Measurements from ENCODE around the gene IGSF21. TPM values are rescaled to one million over a fixed set of nuclear protein-coding genes. Genes with fewer than 3 reads are reported as not detected.

Gene IGSF21
- polyA plus RNA-seq, 1 donor (not counting 4 experiments of a cell fraction or from before 2014, with no cell fraction given), result not detected

GRCh38 chr1:18170444-18170843 is 62.8 kb downstream of the IGSF21 start:
- Histone ChIP-seq H3K9ac (ENCODE audit: control insufficient read depth, extremely low read depth, insufficient read depth, low read length) (no peak overlapping the region), H2AFZ (ENCODE audit: control insufficient read depth, low read length) (no peak overlapping the region), H3K4me3 (ENCODE audit: control insufficient read depth in 2 of 3, extremely low read depth in 1 of 3, insufficient read depth in 2 of 3, low read depth in 1 of 3, low read length in 3 of 3) (no peak overlapping the region), H3K4me2 (ENCODE audit: control insufficient read depth, extremely low read depth, insufficient read depth, low read depth, low read length) (no peak overlapping the region), H3K9me1 (ENCODE audit: control insufficient read depth, extremely low read depth, insufficient read depth, low read length) (no peaks in the 10 kb centered on the region), H3K27me3 (ENCODE audit: control insufficient read depth, extremely low read depth, insufficient read depth, low read length) (peaks cover 6% of the 10 kb centered on the region), H4K20me1 (ENCODE audit: control insufficient read depth, extremely low read depth, insufficient read depth, low read length) (no peaks in the 10 kb centered on the region), H3K27ac (ENCODE audit: control insufficient read depth, insufficient read depth, low read length) (no peak overlapping the region), H3K79me2 (ENCODE audit: control insufficient read depth, insufficient read depth, low read length) (no peaks in the 10 kb centered on the region), H3K36me3 (ENCODE audit: control insufficient read depth in 2 of 2, extremely low read depth in 1 of 2, insufficient read depth in 2 of 2, low read length in 2 of 2) (no peaks in the 10 kb centered on the region), H3K4me1 (ENCODE audit: control insufficient read depth, extremely low read depth, insufficient read depth, low read length) (no peaks in the 10 kb centered on the region), H3K9me3 (ENCODE audit: control insufficient read depth, low read depth, low read length) (peaks cover 2% of the 10 kb centered on the region)
- DNase-seq (ENCODE audit: low read depth, low spot score) (no peak), FAIRE-seq (no peak)
- dilution Hi-C loops (cut with MboI; ENCODE audit: extremely low pct_ligation_motif_present, low sequenced_read_pairs), result no loop called here
- no peak for TF ChIP-seq EZH2 (IDR thresholded peaks at IDR 0.05; ENCODE audit: low read length)
- no peak for TF ChIP-seq CTCF (optimal IDR thresholded peaks at IDR 0.05 in 1 of 3, IDR thresholded peaks at IDR 0.05 in 1 of 3, conservative IDR thresholded peaks at IDR 0.05 in 1 of 3; ENCODE audit: extremely low read depth in 1 of 3, insufficient read depth in 2 of 3, low read length in 3 of 3)

- no peaks in the 10 kb centered on the region for H3K4me1 ChIP-seq (ENCODE audit: control insufficient read depth, extremely low read depth, insufficient read depth, low read length)
- no peak overlapping the region for H3K27ac ChIP-seq (ENCODE audit: control insufficient read depth, insufficient read depth, low read length)
- no peak overlapping the region for H3K9ac ChIP-seq (ENCODE audit: control insufficient read depth, extremely low read depth, insufficient read depth, low read length)
- DNase-seq (ENCODE audit: low read depth, low spot score), result no peak
- no peak overlapping the region for H3K4me3 ChIP-seq (ENCODE audit: control insufficient read depth in 2 of 3, extremely low read depth in 1 of 3, insufficient read depth in 2 of 3, low read depth in 1 of 3, low read length in 3 of 3)
- no peaks in the 10 kb centered on the region for H3K9me3 ChIP-seq (ENCODE audit: control insufficient read depth, low read depth, low read length)
- H3K9me1 ChIP-seq (ENCODE audit: control insufficient read depth, extremely low read depth, insufficient read depth, low read length), result no peaks in the 10 kb centered on the region
- no peak overlapping the region for H2AFZ ChIP-seq (ENCODE audit: control insufficient read depth, low read length)
- H3K79me2 ChIP-seq (ENCODE audit: control insufficient read depth, insufficient read depth, low read length), result no peaks in the 10 kb centered on the region
- dilution Hi-C loops (cut with MboI; ENCODE audit: extremely low pct_ligation_motif_present, low sequenced_read_pairs), result no loop called here
- no peak for FAIRE-seq
- peaks cover 14% of the 10 kb centered on the region for H3K27me3 ChIP-seq (ENCODE audit: control insufficient read depth, extremely low read depth, insufficient read depth, low read length)
- no peak overlapping the region for H3K4me2 ChIP-seq (ENCODE audit: control insufficient read depth, extremely low read depth, insufficient read depth, low read depth, low read length)
- H3K36me3 ChIP-seq (ENCODE audit: control insufficient read depth in 2 of 2, extremely low read depth in 1 of 2, insufficient read depth in 2 of 2, low read length in 2 of 2), result no peaks in the 10 kb centered on the region
- TF ChIP-seq CTCF (optimal IDR thresholded peaks at IDR 0.05 in 1 of 3, IDR thresholded peaks at IDR 0.05 in 1 of 3, conservative IDR thresholded peaks at IDR 0.05 in 1 of 3; ENCODE audit: extremely low read depth in 1 of 3, insufficient read depth in 2 of 3, low read length in 3 of 3), result no peak
- TF ChIP-seq EZH2 (IDR thresholded peaks at IDR 0.05; ENCODE audit: low read length), result no peak
- no peaks in the 10 kb centered on the region for H4K20me1 ChIP-seq (ENCODE audit: control insufficient read depth, extremely low read depth, insufficient read depth, low read length)
Observed at GRCh38 chr1:18174037-18174436, 66.4 kb downstream of the IGSF21 start.

Measured in keratinocyte (primary cell).